Umbilical cord (tissue), 2 donors: ENCODE measurements around the gene BRCA2. TPM values are rescaled to one million over a fixed set of nuclear protein-coding genes. Genes with fewer than 3 reads are reported as not detected.
"Not testable (repeated sequence)": the region's sequence is repeated elsewhere in the genome, so short reads cannot be mapped to it uniquely, and the experiment has no call there.

Experiments used
- DNase-seq: peaks from one replicate; pipeline ENCODE4 v3.0.0-alpha.2; 2015; ENCODE audit warnings: low spot score
- total RNA-seq: library from RNA; depleted of rRNA; stranded (reverse); fragments of >200 nt; gene quantifications from one replicate; pipeline ENCODE4 v1.2.3, GENCODE V29; 2014; ENCODE audit warnings: low replicate concordance; ENCODE audit not compliant: insufficient read depth

BRCA2 gene
- total RNA-seq, 1 donor from 2014 or later: 9.6 TPM

DNA sequence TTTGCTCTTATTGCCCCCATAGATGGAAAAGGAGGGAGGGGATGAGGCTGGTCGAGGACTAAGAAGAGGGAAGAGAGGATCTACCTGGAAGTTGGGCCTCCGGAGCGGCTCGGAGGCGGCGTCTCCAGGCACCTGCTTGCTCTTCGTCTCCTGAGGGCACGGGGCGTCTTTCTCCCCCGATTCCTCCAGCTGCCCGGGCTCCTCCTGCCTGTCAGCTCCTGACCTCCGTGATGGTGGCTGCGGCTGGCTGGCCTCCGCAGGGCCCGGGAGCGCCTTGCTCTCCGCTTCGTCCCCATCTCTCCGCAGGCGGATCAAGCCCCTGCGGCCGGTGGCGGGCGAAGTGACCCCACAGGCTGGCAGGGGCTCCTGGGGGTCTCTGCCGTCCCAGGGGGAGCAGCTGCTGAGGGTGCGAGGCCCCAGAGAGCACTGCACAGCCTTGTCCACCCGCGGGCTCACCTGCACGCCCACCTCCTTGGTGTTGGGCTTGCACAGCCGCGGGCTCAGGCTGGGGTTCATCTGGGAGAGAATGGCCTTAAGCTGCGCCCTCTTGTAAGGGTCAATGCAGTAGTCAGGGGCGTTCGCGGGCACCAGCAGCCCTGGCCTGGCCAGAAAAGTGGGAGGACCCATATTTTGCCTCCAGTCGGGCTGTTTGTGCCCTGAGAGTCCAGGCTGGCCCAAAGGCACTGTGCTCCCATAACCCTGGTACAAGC, 4.0 kb upstream of the BRCA2 start:
- DNase-seq: no peak

DNA sequence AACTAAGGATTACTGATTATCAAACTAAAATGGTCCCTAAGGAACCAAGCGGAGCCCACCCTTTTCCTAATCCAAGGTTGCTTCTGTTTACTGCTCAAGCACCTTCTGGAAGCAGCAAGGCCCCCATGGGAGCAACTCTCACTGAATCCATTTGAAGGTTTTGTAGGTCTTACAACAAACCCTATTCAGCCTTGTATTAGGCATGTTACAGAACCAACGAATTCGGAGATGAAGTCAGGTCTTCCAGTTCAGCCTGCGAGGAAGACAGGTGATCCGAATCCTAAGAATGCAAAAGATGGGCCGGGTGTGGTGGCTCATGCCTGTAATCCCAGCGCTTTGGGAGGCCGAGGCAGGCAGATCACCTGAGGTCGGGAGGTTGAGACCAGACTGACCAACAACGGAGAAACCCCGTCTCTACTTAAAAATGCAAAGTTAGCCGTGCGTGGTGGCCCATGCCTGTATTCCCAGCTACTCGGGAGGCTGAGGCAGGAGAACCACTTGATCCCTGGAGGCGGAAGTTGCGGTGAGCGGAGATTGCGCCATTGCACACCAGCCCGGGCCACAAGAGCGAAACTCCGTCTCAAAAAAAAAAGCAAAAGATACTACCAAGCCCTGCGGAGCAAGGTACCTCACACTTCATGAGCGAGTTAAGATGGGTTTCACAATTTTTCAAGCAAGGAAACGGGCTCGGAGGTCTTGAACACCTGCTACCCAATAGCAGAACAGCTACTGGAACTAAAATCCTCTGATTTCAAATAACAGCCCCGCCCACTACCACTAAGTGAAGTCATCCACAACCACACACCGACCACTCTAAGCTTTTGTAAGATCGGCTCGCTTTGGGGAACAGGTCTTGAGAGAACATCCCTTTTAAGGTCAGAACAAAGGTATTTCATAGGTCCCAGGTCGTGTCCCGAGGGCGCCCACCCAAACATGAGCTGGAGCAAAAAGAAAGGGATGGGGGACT, 754 bp upstream of the BRCA2 start:
- peak; percentile 67 for DNase-seq

DNA sequence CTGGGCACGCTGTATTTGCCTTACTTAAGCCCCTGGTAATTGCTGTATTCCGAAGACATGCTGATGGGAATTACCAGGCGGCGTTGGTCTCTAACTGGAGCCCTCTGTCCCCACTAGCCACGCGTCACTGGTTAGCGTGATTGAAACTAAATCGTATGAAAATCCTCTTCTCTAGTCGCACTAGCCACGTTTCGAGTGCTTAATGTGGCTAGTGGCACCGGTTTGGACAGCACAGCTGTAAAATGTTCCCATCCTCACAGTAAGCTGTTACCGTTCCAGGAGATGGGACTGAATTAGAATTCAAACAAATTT, 676 bp downstream of the BRCA2 start:
- no peak for DNase-seq

DNA sequence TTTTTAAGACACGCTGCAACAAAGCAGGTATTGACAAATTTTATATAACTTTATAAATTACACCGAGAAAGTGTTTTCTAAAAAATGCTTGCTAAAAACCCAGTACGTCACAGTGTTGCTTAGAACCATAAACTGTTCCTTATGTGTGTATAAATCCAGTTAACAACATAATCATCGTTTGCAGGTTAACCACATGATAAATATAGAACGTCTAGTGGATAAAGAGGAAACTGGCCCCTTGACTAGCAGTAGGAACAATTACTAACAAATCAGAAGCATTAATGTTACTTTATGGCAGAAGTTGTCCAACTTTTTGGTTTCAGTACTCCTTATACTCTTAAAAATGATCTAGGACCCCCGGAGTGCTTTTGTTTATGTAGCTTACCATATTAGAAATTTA, 1.2 kb downstream of the BRCA2 start:
- DNase-seq: no peak

DNA sequence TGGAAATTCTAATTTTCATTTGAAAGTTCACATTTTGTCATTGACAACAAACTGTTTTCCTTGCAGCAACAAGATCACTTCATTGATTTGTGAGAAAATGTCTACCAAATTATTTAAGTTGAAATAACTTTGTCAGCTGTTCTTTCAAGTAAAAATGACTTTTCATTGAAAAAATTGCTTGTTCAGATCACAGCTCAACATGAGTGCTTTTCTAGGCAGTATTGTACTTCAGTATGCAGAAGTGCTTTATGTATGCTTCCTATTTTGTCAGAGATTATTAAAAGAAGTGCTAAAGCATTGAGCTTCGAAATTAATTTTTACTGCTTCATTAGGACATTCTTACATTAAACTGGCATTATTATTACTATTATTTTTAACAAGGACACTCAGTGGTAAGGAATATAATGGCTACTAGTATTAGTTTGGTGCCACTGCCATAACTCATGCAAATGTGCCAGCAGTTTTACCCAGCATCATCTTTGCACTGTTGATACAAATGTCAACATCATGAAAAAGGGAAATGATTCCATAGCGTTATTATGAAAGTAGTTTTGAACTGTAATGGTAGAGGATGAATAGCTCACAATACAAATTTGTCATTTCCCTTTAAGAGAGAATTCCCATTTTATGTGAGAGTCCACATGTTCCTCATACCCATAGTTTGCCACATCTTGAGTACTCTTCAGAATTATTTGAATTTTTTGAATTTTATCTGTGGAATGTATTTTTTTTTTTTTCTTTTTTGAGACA, 2.6 kb downstream of the BRCA2 start:
- DNase-seq: no peak

DNA sequence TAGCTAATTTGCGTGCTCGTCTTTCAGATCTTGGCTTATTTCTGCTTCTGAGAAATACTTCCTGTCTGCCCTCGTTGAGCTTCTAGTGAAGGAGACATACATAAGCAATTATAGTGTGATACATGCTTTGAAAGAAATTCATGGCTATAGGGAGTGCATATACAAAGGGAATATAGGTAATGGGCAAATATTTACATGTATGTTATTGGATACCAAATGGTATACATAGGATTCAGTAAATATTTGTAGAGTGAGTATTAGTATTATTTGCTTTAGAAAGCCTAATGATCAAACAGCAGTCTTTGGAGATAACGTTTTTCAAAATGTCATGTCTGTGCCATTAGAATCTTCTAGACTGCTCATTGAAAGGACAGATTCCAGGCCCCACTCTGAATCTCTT, 5.2 kb downstream of the BRCA2 start:
- DNase-seq: no peak

DNA sequence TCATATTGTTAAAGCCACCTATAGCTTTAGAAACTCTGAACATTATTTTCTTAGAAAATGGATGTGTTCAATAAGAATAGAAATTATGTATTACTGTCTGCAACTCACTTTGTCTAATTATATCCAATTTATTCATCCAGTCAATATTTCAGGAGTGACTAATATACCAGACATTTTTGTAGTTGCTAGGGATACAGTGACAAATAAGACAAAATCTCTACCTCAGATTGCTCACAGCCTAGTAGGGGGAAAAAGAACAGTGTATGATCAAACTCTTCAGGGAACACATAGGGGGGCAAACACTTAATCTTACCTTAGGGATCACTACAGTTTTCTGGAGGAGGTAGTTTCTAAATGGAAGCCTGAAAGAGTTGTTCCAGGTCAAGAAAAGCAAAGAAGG, 8.6 kb downstream of the BRCA2 start:
- DNase-seq: no peak

DNA sequence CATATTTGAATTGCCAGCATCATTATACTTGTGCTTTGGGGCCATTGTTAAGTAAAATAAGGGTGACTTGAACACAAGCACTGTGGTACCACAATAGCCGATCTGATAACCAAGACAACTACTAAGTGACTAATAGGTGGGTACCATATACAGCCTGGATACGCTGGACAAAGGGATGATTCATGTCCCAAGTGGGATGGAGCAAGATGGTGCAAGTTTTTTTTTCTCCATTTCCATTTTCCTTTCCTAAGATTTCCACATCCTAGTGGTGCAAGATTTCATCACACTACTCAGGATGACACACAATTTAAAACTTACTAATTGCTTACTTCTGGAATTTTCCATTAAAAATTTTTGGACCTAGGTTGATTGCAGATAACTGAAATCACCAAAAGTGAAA, 15.1 kb downstream of the BRCA2 start:
- no peak for DNase-seq

DNA sequence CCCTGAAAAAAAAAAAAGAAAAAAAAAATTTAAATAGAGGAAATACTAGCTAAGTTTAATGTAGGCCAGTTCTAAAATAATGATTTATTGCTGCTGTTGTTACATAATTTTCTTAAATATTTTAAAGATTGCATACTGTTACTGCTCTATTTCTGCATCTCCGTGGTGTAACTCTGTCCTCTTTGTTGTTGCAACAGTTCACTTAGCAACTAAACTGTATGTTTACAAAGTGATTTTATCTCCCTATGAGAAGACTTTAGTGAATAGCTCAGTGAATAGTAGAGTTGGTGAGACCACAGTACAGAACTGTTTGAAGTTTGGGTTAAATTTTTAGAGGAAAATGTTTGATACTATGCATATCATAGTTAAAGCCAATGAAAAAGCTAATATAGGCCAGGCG, 19.4 kb downstream of the BRCA2 start:
- DNase-seq: peak; percentile 12

DNA sequence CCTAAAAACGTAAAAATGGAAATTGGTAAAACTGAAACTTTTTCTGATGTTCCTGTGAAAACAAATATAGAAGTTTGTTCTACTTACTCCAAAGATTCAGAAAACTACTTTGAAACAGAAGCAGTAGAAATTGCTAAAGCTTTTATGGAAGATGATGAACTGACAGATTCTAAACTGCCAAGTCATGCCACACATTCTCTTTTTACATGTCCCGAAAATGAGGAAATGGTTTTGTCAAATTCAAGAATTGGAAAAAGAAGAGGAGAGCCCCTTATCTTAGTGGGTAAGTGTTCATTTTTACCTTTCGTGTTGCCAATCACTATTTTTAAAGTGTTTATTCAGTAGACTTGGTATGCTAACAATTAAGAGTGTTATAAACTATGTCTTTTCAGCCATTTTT, 25.6 kb downstream of the BRCA2 start:
- no peak for DNase-seq

DNA sequence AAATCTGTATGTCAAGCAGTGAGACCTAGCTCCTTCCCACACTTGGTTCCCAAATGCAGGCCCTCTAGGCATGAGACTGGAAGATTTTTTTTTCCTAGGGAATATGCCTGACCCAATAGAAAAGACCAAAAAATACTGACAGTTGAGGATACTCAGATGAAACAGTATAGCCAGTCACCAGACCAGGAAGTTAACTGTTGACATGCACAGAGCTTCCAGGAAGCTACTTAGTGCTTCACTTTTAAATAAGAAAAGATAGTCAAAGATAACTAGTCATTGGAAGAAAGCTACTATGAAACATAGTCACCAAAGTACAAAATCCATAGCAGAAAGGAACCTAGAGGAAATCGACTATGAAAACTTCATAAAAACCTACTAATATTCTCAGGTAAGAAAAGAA, 32.3 kb downstream of the BRCA2 start:
- DNase-seq: no peak

DNA sequence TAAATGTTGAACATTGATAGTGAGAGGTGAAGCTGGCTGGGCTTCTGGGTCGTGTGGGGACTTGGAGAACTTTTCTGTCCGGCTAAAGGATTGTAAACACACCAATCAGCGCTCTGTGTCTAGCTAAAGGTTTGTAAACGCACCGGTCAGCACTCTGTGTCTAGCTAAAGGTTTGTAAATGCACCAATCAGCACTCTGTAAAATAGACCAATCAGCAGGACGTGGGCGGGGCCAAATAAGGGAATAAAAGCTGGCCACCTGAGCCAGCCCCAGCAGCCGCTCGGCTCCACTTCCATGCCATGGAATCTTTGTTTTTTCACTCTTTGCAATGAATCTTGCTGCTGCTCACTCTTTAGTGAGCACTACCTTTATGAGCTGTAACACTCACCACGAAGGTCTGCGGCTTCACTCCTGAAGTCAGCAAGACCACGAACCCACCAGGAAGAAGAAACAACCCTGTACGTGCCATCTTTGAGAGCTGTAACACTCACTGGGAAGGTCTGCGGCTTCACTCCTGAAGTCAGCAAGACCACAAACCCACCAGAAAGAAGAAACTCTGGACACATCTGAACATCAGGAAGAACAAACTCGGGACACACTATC, 35.6 kb downstream of the BRCA2 start:
- not testable (repeated sequence) for DNase-seq

DNA sequence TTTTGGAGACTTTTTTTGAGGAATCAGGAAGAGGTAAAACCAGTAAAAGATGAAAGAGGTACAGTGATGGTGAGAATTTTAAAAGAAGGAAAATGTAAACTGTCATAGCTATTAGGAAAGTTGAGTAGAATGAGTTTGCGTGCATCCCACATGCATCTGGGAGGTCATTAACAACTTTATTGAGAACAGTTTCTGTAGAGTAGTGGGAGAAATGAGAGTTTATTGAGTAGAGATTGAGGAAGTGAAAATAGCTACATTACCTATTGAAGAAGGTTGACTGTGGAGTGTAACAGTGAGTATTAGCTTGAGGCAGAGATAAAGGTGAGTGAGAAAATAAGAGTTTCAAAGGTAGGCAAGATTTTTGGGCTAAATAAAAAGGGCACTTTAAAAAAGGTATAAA, 38.7 kb downstream of the BRCA2 start:
- DNase-seq: no peak

DNA sequence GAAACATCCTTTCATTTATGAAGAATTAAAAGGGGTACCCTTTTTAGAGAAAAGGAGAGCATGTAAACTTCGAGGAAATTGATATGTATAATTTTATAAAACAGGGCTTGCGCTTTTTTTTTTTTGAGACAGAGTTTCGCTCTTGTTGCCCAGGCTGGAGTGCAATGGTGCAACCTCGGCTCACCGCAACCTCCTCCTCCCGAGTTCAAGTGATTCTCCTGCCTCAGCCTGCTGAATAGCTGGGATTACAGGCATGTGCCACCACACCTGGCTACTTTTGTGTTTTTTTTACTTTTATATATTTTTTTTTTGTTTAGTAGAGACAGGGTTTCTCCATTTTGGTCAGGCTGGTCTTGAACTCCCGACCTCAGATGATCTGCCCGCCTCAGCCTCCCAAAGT, 40.6 kb downstream of the BRCA2 start:
- DNase-seq: not testable (repeated sequence)

DNA sequence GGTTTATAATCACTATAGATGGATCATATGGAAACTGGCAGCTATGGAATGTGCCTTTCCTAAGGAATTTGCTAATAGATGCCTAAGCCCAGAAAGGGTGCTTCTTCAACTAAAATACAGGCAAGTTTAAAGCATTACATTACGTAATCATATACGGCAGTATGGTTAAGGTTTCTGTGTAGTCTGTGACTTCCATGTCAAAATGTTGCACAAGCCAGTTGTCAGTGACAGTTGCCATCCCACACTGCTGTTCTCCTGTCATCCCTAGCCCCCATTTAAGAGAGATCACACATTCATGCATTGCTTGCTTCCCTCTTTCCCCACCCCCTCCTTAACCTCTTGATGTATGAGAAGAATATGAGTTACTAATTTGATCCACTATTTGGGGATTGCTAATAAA, 47.3 kb downstream of the BRCA2 start:
- DNase-seq: no peak

DNA sequence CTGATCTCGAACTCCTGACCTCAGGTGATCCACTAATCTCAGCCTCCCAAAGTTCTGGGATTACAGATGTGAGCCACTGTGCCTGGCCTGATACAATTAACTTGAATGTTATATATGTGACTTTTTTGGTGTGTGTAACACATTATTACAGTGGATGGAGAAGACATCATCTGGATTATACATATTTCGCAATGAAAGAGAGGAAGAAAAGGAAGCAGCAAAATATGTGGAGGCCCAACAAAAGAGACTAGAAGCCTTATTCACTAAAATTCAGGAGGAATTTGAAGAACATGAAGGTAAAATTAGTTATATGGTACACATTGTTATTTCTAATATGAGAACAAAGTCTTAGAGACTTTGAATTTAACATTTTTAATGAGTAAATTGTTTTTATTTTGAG, 55.5 kb downstream of the BRCA2 start:
- no peak for DNase-seq

DNA sequence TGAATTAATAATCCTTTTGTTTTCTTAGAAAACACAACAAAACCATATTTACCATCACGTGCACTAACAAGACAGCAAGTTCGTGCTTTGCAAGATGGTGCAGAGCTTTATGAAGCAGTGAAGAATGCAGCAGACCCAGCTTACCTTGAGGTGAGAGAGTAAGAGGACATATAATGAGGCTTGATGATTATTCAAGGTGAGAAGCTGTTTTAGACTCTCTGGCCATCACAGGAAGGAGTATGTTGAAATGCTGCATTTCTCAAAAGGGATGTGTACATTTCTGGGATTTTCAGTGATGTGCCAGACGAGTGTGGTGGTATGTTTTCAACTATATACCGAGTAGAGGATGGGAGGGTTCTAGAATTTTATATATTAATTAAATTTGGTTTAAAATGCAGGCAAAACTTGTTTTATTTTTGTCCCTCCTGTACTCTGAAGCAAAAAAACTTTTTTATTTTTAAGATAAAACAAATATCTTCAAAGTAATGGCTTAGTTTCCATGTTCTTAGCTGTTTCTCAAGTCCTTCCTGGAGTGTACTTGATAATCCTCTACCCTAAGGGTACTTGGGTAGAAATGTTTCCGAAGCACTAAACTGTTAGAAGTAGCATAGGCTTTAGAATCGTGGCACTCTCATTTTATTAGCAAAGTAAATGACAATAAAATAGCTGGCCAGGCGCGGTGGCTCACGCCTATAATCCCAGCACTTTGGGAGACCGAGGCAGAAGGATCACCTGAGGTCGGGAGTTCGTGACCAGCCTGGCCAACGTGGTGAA, 61.5 kb downstream of the BRCA2 start:
- no peak for DNase-seq

DNA sequence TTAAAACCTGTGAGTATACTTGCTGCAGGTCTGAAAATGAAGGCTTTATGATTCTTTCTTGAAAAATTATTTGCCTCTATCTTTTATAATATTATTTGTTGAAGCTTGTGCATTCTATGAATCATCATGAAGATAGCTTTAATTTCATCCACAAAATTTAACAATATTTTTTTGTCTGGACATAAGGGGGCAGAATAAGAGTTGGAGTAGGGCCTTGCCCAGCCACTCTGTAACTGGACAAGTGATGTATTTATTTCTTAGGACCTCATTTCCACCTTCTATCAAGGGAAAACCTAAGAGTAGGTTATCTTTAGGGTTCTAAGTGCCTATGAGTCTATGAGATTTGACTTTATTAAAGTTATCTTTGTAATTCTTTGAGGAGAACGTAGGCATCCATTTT, 62.7 kb downstream of the BRCA2 start:
- no peak for DNase-seq

DNA sequence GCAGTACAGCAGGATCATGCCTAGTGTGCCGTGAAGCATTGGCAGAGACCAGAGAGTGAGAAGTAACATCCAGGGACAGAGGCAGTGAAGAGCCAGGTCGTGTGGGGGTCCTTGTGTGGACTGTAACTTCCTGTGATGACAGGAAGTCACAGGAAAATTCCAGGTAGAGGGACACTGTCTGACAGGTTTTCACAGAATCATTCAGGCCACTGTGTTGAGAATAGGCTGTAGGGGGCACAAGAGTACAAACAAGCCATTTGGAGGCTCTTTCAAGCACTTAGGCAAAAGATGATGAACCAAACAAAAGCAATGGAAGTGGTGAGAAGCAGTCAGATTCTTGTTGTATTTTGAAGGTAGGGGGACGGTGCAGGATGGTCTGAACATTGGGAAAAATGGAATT, 66.2 kb downstream of the BRCA2 start:
- peak; percentile 11 for DNase-seq

DNA sequence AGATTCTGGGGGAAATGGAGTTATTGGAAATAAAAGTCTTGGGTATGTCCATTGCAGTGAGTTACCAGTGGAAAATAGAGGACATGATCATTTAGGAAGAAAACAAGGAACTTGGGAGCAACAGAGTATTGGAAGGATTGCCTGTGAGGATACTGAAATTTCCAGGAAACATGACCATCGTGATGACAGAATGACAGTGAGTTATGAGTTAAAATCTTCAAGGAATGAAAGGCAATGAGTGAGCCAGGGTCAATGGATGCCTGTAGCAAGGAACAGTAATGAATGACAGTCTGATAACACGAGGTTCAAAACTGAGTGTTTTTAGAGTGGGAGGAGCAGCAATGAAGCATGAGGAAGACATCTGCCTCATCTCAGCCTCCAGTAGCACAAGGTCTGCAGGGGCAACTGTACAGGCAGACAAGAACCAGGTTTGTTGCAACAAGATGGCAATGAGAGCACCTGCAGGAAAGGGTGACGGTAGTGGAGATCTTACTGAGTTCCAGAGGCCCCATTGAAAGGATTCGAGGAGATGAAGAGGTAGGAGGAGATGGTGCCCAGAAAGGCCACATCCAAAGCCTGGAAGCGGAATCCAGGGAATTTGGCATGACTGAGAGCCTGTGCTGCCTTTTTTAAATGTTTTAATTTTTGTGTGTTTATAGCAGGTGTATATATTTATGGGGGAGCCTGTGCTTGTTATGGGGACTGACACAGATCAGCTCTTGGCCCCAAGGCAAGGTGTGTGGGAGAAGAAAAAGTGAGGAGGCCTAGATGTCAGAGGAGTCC, 68.7 kb downstream of the BRCA2 start:
- no peak for DNase-seq
